Lower lobe of right lung (tissue), 2 donors: ENCODE results near the gene SRRM3. TPM values are rescaled to one million over a fixed set of nuclear protein-coding genes. Genes with fewer than 3 reads are reported as not detected.
"Not testable (repeated sequence)": the region's sequence is repeated elsewhere in the genome, so short reads cannot be mapped to it uniquely, and the experiment has no call there.

Experiments
- ATAC-seq, 2 donors: fragments of 200-7000 bp; cut with Tn5 transposase; one replicate each; pipeline ENCODE4 v1.9.1; 2020 to 2022; ENCODE audit warnings: mild to moderate bottlenecking in 2 of 2, moderate library complexity in 2 of 2
- DNase-seq: peaks from one replicate; pipeline ENCODE4 v3.0.0-alpha.2; 2020
- H3K27ac ChIP-seq: fragments of 200-600 bp; one replicate; pipeline ENCODE4 v1.8.0; 2022
- H3K27me3 ChIP-seq: fragments of 200-600 bp; one replicate; pipeline ENCODE4 v1.8.0; 2022; ENCODE audit warnings: low read depth
- H3K36me3 ChIP-seq: fragments of 200-600 bp; one replicate; pipeline ENCODE4 v1.8.0; 2022; ENCODE audit warnings: mild to moderate bottlenecking
- H3K4me1 ChIP-seq: fragments of 200-600 bp; one replicate; pipeline ENCODE4 v1.8.0; 2022
- H3K4me3 ChIP-seq: fragments of 200-600 bp; one replicate; pipeline ENCODE4 v1.8.0; 2022; ENCODE audit warnings: mild to moderate bottlenecking
- H3K9me3 ChIP-seq: fragments of 200-600 bp; one replicate; pipeline ENCODE4 v1.8.0; 2022
- CTCF ChIP-seq: fragments of 200-600 bp; IDR thresholded peaks from one replicate; pipeline ENCODE4 v1.8.0; 2022; ENCODE audit warnings: antibody characterized with exemption, mild to moderate bottlenecking
- intact Hi-C: fragments of 100-400 bp; cut with DNase I; formaldehyde crosslinking; loops from one replicate; pipeline ENCODE4 v1.11.0; 2022
- long read RNA-seq: library from polyadenylated mRNA; unstranded; transcript quantifications from one replicate; pipeline ENCODE4 v2.0.0, GENCODE V29; 2021
- total RNA-seq: library from RNA; stranded (reverse); fragmentation: NEBNext Ultra II Directional; extraction: Animal tissue kit (Norgen Biotek cat#: 25700); gene quantifications from one replicate; pipeline ENCODE4 v1.2.1, GENCODE V29; 2021
- donor health status: DM: no; HTN: yes; CAD: no; lungs with severe emphysema.

The SRRM3 gene
- 0.86 TPM for total RNA-seq
- long read RNA-seq, partial matches to known transcripts, result 1 of 4 reads
- long read RNA-seq, other reads (novel, unspliced or antisense), result 3 of 4 reads

GRCh38 chr7:76201732-76202665, at the start of gene SRRM3:
TSS of gene SRRM3 (plus strand) at chr7:76201896. CDS start at chr7:76235067, 33,171 bp downstream.
- DNase-seq (peak; percentile 85), ATAC-seq (peak; percentile 94 to 96)
- intact Hi-C loops, result no loop called here
- peaks cover 39% of the 10 kb centered on the region for H3K27me3 ChIP-seq
- no peaks in the 10 kb centered on the region for H3K36me3 ChIP-seq
- H3K9me3 ChIP-seq, result no peaks in the 10 kb centered on the region
- no peak within 1 kb of the TSS for H3K4me3 ChIP-seq
- H3K4me1 ChIP-seq, result no peaks in the 10 kb centered on the region
- TF ChIP-seq CTCF, result peak; percentile 56
- no peak within 1 kb of the TSS for H3K27ac ChIP-seq

GRCh38 chr7:76151932-76152331, 49.8 kb upstream of the SRRM3 start:
- TF ChIP-seq CTCF, result no peak
- intact Hi-C loops, result no loop called here
- H3K27me3 ChIP-seq, result peaks cover 16% of the 10 kb centered on the region
- no peak overlapping the region for H3K4me3 ChIP-seq
- no peaks in the 10 kb centered on the region for H3K4me1 ChIP-seq
- ATAC-seq (no peak), DNase-seq (no peak)
- H3K27ac ChIP-seq, result no peak overlapping the region
- no peaks in the 10 kb centered on the region for H3K36me3 ChIP-seq
- no peaks in the 10 kb centered on the region for H3K9me3 ChIP-seq

GRCh38 chr7:76153571-76154230, 48.0 kb upstream of the SRRM3 start:
- DNase-seq, intact Hi-C loops: not testable (repeated sequence)

GRCh38 chr7:76155938-76156337, 45.8 kb upstream of the SRRM3 start:
- H3K4me1 ChIP-seq, result no peaks in the 10 kb centered on the region
- peaks cover 6% of the 10 kb centered on the region for H3K27me3 ChIP-seq
- peak; percentile 75 to 79 for ATAC-seq
- H3K4me3 ChIP-seq, result no peak overlapping the region
- no peak overlapping the region for H3K27ac ChIP-seq
- intact Hi-C loops, result no loop called here
- H3K9me3 ChIP-seq, result no peaks in the 10 kb centered on the region
- TF ChIP-seq CTCF, result no peak
- peak; percentile 84 for DNase-seq
- H3K36me3 ChIP-seq, result no peaks in the 10 kb centered on the region

More at GRCh38 chr7:76153571-76154230, 48.0 kb upstream of the SRRM3 start:
- H3K27me3 ChIP-seq, result peaks cover 16% of the 10 kb centered on the region
- not testable (repeated sequence) for H3K36me3 ChIP-seq, H3K9me3 ChIP-seq, H3K27ac ChIP-seq, ATAC-seq, H3K4me1 ChIP-seq, H3K4me3 ChIP-seq

GRCh38 chr7:76156992-76157685, 44.6 kb upstream of the SRRM3 start:
- H3K9me3 ChIP-seq, H3K4me3 ChIP-seq, DNase-seq, ATAC-seq, H3K27ac ChIP-seq, H3K27me3 ChIP-seq, intact Hi-C loops, H3K4me1 ChIP-seq, H3K36me3 ChIP-seq: not testable (repeated sequence)

GRCh38 chr7:76158416-76158815, 43.3 kb upstream of the SRRM3 start:
- H3K4me3 ChIP-seq, intact Hi-C loops, DNase-seq, H3K27ac ChIP-seq, H3K4me1 ChIP-seq, H3K36me3 ChIP-seq, H3K9me3 ChIP-seq, H3K27me3 ChIP-seq, ATAC-seq: not testable (repeated sequence)

- DNase-seq, H3K27ac ChIP-seq, ATAC-seq: not testable (repeated sequence)
Observed at GRCh38 chr7:76162416-76163170, 39.1 kb upstream of the SRRM3 start.

GRCh38 chr7:76163812-76164211, 37.9 kb upstream of the SRRM3 start:
- H3K9me3 ChIP-seq, ATAC-seq, H3K27me3 ChIP-seq, intact Hi-C loops, H3K36me3 ChIP-seq, H3K4me3 ChIP-seq, DNase-seq, H3K27ac ChIP-seq, H3K4me1 ChIP-seq: not testable (repeated sequence)

More at GRCh38 chr7:76162416-76163170, 39.1 kb upstream of the SRRM3 start:
- H3K4me1 ChIP-seq, H3K9me3 ChIP-seq, intact Hi-C loops, H3K27me3 ChIP-seq, H3K4me3 ChIP-seq, H3K36me3 ChIP-seq: not testable (repeated sequence)
